Embryonic facial prominence (tissue), 1 donor: ENCODE measurements around the gene MGAT4A.
"Not testable (repeated sequence)": the region's sequence is repeated elsewhere in the genome, so short reads cannot be mapped to it uniquely, and the experiment has no call there.

Experiments used
- DNase-seq: peaks from one replicate; pipeline ENCODE4 v3.0.0-alpha.2; 2016; ENCODE audit errors: extremely low spot score

Gene MGAT4A

DNA sequence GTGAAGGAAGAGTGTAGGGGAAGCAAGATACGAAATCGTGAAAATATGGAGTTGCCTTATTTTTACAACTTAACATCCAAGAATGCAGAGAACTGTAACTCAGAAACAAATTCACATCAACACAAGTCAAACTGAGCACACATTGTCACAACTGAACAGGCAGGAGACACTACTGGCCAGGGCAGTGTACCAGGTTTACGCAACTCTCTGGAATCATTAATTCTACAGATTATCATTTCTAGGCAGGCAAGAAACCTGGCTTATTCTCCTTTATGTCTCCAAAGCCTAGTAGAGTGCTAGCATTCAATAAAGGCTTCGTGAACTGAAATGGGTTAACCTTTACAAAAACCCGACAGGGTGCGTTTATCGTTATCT is 123.2 kb downstream of the MGAT4A start:
- no peak for DNase-seq

DNA sequence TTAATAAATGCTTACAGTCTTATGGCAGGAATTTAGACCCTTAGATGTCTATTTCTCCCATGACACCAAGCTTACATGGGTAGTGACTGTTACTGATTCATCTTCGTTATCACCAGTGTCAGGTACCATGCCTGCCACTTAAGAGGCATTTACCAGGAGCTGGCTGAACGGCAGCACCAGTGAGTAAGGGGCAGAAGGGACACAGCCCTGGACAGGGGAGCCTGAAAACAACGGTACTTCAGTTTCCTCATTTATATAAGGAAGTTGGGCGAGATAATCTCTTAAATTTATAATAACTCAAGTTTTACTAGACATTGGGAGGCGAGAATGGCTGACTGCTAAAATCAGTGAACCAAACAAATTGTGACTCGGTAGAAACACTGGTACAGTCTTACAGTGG is 123.8 kb downstream of the MGAT4A start:
- DNase-seq, result no peak

DNA sequence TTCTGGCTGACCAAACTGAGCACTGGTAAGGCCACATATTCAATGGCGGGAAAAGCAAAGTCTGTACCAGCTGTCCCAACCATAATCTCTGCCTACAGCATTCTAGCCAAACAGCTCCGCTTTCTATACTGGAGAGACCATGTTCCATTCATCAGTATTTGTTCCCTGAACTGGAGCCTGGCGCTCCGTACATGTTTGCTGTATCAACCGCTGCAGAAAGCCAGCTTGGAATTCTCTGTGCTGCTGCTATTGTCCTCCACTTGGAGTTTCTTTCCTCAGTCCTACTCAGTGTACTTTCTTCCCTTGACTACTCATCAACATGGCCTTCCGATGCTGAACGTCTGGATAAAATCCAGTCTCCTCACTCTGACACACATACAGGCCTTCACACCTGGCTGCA is 124.5 kb downstream of the MGAT4A start:
- no peak for DNase-seq

DNA sequence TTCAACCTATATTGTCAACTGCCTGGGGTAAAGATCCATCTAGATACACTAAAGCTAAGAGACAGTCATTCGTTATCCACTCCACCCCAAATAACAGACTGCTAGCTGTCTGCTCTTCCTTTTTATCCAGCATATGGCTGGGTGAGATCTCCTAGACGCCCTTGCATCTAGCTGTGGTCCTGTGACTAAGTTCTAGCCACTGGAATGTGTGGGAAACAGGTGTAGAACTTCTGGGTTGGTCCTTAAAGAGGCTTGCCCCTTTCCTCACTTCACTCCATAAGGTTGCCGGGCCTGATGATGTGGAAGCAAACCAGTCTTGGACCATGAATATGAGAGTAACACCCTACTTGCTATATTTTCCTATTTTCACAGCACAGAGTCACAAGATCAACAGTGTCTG is 125.9 kb downstream of the MGAT4A start:
- DNase-seq, result no peak

DNA sequence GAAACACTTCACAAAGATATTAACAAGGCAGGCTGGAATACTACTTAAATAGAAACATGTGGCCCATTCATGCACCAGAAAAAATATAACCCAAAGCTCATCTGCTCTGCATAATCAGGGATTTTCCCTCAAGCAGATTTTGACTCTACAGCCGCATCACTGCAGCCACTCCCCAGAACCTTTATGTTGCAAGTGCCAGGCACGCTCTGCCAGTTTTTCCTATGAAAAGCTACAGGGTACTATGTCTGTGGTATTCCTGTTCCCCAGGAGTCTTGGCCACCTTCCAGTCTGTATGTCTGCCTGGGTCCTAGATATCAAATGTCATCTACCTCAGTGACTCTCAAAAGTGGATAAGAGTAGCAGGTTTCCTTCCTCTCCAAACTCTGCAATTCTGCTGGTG is 126.4 kb downstream of the MGAT4A start:
- no peak for DNase-seq

DNA sequence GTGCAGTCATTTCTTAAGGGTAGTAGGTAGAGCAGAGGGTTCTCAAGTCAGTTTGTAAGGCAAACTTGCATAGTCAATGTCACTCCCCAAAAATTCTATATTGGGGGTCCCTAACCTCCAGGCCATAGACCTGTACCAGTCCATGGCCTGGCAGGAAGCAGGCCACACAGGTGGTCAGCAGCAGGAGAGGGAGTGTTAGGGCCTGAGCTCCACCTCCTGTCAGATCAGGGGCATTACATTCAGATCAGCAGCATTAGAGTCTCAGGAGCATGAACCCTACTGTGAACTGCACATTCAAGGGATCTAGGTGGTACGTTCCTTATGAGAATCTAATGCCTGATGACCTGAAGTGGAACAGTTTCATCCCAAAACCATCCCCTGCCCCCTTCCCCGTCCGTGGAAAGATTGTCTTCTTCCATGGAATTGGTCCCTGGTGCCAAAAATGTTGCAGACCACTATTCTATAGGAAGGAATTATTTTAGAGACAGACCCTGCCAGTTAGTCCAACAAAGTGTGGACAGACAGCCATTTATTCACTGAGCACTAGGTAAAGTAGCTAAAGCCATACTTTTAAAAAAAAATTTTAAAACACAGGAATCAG is 129.3 kb downstream of the MGAT4A start:
- DNase-seq, result no peak

DNA sequence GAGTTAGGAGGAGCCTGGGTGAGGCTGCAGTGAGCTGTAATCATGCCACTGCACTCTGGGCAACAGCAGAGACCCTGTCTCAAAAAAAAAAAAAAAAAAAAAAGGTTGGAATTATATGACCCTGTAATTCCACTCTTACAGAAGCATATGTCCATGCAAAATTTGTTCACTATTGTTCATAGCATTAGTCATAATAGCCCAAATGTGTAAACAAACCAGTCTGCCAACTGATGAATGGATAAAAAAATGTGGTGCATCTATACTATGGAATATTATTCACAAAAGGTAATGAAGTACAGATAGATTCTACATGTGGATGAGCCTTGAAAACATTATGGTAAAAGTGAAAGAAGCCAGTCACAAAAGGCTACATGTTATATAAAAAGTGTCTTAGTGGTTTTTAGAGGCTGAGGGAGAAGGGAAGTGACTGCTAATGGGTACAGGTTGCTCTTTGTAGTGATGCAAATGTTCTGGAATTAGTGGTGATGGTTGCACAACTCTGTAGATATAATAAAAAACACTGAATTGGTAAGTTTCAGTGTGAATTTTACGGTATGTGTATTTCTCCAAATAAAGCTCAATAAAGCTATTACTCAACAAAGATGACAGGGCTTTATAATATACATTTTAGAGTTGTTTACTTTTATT is 132.0 kb downstream of the MGAT4A start:
- no peak for DNase-seq

DNA sequence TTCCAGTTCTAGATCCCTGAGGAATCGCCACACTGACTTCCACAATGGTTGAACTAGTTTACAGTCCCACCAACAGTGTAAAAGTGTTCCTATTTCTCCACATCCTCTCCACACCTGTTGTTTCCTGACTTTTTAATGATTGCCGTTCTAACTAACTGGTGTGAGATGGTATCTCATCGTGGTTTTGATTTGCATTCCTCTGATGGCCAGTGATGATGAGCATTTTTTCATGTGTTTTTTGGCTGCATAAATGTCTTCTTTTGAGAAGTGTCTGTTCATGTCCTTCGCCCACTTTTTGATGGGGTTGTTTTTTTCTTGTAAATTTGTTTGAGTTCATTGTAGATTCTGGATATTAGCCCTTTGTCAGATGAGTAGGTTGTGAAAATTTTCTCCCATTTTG is 136.3 kb downstream of the MGAT4A start:
- not testable (repeated sequence) for DNase-seq

DNA sequence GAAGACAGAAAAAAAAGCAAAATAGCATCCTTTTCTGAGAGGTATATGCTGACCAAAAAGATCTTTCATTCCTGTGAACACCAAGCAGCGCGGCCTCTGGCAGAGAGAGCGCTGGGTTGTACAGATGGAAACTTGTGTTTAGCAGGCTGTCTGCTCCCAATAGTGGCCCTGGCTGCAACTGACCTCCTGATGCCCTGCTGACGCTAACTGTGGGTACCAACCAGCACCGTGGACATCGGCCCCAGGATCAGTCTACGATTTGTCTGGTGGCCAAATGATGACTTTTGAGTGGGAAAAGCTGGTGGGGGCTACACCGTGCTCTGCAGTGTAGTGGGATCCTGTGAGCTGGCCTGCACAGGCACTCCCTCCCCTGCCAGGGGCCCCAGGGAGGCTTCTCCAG is 138.4 kb downstream of the MGAT4A start:
- no peak for DNase-seq

DNA sequence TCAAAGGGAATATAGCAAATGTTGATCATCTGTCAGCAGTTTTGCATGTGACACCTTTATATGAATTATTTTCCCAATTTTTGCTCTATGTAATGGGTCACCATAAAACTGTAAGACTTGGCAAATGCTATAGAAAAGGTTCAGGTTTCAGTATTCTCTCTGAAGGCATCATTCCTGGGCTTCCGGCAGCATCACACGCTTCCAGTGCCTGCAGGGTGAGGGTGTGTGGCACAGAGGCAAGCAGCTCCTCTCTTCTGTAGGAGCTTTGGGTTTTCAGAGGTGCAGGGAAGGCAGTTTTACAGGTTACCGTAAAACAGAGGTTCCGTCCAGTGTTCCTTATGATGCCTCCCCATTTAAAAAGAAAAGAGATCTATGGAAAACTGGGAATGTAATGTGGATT is 141.4 kb downstream of the MGAT4A start:
- DNase-seq, result no peak

DNA sequence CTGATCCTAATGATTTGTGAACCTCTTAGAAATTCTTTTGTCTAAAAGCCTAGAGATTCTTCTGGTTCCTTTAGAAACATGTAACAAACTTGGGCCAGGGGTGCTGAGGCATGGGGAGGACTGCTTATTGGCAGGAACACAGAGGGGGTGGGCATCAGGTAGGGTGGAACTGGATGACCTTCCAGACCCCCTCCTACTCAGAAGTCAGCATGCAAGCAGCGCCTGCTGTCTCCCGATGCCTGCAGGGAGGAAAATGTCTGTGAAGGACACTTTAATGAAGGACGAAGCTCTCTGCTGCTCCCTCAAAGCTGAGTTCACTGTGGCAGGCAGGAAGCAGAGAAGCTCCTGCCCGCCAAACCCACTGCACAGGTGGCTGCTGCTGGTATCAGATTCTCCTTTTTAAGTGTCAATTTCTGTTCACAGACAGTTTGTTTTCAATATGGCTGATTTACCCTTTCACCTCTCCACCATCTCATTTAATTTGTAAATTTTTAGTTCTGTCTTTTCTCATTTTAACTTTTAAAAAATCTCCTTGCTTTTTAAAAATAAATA is 142.0 kb downstream of the MGAT4A start:
- DNase-seq, result no peak

DNA sequence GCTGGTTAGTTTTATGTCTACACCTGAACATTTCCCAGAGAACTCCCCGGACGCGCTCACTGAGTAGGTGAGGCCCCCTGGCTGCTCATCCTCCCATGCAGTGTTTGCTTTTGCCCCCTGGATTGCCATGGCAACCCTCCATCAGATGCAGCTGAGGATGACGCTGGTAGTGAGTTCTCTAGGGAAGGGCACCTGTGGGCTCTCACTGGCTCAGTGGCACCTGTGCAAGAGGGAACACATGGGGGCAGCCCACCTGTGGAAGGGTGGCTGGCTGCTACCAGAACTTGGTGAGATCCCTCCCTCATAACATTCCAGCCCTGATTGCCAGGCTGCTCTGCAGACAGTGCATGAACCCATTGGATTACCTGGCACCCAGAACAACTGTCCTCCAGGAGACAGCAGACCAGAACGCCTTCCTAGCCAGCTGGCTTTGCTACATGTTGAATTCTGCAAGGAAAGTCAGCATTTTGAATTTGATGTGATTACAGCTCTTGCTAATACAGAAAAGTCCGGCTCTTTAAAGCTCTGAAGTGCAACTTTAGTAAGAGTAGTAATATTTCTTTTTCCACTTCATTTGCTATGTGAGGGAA is 144.3 kb downstream of the MGAT4A start:
- no peak for DNase-seq

DNA sequence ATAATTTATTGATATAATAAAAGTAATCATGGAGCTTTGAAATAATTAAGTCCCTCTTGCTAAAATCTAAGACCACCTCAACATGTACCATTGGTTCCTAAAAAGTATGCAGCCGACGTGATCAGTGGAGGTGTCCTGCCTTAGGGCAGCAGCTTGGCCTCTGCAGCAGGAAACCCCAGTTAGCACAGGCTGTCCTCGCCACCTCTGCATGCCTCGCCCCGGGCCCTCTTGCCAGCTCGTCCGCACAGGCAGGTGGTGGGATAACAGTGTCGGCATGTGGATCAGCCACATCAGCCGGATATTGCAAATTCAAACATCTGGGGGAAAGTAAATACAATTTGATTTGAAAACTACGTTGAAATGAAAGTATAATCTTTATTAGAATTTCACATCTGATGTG is 145.5 kb downstream of the MGAT4A start:
- no peak for DNase-seq

DNA sequence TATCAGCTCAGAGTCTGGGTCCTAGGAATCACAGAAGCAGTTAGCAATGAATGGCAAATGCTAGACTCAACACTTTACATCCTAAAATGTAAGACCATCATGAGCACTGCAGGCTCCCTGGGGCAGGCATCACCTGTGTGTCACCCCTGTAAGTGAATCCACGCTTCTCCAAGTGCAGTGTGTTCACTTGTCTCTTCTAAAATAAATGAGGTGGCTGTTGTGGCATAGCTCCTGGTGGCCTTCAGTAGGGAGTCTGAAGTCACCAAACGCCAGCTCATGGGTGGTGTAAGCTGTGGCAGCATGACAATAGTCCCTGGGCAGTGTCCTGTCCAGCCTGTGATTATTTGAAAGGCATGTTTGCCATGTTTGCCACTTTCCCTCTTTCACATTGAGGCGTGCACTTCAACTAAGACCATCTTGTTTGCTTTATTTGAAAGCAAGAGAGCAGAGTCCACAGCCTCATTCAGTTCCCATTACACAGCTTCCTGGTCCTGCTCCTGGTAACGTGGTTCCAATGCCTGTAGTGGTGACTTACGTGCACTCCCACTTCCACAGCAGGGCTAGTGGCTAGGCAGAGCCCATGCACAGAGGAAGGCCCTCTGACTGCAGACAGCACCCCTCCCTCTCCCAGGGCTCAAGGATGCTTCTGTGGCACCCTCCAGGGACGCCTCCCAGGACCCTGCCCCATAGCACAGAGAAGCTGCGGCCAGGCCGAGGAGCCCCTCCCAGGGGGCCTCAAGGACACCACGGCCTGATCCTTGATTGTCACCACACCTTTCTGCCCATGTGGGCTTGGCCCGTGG is 146.9 kb downstream of the MGAT4A start:
- no peak for DNase-seq

DNA sequence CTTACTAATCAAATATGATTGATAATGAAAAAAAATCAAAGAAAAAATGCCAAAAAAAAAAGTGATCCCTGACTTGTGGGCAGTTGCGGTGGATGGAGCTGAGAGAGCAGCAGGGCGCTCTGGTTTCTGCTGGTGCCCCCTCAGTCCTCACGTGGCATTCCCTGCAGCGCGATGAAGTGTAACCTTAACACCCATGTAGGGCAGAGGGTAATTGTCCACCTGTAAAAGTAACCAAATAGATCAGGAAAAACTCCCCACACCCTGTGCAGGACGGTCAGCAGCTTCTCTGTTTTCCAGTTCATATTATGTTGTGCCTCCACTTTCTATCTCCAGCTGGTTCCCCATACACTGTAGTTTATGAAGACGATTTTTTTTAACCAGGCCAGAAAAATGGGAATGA is 147.7 kb downstream of the MGAT4A start:
- DNase-seq, result no peak

DNA sequence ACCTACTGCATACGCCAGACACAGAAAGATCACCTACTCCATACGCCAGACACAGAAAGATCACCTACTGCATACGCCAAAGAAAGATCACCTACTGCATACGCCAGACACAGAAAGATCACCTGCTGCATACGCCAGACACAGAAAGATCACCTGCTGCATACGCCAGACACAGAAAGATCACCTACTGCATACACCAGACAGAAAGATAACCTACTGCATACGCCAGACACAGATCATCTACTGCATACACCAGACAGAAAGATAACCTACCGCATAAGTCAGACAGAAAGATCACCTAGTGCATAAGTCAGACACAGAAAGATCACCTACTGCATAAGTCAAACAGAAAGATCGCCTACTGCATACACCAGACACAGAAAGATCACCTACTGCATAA is 148.4 kb downstream of the MGAT4A start:
- DNase-seq, result no peak

DNA sequence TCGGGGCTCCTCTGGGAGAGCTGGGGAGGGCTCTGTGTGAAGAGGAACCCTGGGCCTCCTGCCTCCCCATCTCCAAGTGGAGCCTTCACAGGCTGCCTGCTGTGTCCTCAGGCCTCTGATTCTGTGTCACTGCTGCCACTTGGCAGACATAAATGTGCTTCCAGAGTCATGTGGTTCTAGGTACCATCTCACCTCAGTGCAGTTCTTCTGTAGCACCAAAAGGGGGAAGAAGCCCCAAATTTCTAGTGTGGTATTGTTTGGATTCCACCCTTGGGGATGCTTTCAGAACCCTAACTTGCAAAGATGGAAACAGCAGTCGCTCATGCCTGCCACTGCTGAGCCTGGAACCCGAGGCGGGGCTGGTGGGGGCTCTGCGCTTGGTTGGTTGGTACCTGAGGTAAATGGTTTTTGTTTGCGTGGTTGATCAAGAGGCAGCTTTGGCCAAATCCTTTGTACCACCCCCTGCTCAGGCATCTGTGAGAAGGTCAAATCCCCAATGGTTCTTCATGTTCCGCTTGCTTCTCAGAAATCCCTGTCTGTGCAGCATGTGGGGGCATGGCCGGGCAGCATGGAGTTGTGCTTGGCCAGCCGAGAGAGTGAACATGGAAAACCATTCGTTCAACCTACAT is 150.2 kb downstream of the MGAT4A start:
- no peak for DNase-seq

DNA sequence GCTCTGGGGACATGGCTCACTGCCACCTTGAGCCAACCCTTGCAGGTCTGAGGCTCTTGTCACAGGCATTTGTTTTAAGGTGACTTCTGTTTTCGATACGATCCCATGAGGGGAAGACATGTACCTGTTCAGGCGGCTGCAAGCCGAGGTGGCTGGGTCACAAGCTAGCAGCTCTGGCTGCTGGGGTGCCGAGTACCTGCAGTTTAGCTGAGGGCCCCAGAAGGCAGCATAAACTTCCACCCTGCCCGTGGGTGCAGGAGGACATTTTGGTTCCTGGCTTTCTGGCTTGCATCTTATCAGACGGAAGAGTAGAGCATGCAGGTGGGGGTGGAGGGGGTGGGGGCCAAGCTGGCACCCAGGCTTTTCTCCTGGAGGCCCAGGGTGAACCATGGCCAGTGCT is 151.0 kb downstream of the MGAT4A start:
- no peak for DNase-seq

DNA sequence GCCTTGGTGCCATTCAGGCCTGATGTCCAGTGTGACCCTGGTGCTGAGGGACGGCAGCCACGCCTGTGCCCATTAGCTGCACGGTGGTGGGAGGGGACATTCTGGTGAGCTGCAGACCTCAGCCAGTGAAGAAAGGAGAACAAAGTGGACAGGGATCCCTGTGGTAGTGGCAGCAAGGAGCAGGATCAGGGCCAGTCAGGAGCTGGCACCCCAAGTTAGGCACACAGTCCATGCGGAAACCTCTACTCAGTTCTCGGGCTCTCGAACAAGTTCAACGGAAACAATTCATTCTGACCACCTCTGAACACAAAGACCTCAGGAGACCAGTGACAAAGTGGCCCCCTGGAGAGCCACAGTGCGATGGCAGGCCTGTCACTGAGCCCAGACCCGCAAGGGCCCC is 152.7 kb downstream of the MGAT4A start:
- DNase-seq, result no peak

DNA sequence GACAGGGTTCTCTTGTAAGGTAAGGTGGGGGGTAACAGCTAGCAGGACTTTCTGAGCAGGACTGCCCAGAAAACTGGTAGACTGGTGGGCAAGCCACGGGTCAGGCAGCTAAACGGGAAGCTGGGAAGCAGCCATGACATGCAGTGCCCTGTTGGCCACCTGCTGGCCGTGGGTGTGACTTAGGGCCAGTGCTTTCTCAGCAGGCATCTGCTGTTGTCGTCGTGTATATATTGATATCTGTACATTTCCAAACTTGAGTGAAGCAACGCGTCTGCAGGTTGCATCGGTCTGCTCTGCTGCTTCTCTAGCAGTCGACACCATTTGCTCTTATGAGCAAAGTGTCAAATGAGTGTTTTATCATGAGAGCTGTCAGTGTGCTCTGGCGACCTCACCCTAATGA is 153.6 kb downstream of the MGAT4A start:
- no peak for DNase-seq

DNA sequence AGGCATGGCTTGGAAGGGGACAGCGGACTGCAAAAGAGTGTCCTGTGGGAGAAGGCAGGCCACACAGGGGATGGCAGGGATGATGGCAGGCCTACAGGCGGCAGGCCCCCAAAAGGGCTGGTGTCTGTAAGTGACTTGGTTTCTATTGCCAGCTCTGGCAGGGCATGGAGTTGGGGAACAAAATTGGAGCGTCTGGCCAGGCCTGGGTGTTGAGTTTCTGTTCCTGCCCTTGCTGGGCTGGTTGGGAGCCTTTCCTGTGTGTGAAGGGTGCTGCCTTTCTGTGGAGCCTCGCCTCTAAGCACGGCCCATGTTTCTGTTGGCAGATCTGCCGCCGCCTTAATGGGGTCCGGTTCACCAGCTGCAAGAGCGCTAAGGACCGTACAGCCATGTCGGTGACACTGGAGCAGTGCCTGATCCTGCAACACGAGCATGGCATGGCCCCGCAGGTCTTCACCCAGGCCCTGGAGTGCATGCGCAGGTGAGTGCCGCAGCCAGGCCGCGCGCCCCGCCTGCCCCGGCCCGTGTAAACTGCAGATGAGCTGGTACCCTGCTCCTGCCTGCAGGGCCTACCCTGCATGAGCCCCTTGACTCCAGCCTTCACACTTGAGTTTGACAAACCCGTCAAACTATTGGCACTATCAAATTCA is 154.1 kb downstream of the MGAT4A start:
- no peak for DNase-seq

DNA sequence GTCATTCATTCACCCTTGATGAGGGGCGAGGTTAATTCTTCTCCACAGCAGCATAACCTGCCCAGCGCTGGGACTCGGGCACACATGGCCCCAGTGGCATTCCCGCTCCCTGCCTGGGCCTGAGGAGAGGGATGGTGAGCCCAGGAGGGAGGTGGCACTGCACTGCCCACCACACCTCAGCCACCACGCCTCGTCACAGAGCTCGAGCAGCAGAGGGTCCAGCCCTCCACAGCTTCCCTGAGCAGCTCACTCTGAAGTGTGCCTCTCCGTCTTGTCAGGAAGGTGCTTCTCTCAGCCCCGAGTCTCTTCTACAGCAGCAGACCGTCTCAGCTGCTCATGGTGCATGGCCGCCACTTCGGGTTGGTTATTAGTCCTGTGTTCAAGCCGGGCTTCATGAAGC is 157.5 kb downstream of the MGAT4A start:
- no peak for DNase-seq
